HG03139 (cell line): ENCODE results near the gene NLRP1.

Source experiments
- ATAC-seq: cut with Tn5 transposase; IDR thresholded peaks from one replicate; pipeline ENCODE4 v1.9.1; 2021; ENCODE audit not compliant: unreplicated experiment

NLRP1 gene

DNA sequence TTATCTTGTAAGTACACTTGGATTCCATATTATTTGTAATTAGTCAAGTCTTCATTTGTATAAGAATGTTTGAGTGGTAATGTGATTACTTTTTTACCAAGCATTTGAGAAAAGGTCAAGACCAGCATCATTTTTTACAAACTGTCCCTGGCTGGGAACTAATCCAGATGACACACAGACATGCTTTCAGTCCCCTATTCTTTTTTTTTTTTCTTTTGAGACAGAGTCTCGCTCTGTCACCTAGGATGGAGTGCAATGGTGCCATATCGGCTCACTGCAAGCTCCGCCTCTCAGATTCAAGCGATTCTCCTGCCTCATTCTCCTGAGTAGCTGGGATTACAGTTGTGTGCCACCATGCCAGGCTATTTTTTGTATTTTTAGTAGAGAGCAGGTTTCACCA is 102.9 kb downstream of the NLRP1 start:
- ATAC-seq: no peak

- ATAC-seq: no peak
Observed at GRCh38 chr17:5480962-5481361, 103.3 kb downstream of the NLRP1 start.

DNA sequence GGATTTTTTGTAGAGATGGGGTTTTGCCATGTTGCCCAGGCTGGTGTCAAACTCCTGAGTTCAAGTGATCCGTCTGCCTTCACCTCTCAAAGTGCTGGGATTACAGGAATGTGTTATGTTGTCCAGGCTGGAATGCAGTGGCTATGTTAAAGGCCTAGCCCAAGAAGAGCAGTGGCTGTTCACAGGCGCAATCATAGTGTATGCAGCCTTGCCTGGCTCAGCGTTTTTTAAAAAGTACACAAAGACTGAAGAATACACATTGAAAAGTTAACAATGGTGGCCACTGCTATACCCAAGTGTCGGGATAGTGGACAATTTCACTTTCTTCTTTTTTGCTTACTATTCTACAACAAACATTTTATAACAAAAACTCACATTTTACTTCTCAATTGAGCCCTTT is 105.3 kb downstream of the NLRP1 start:
- no peak for ATAC-seq

- no peak for ATAC-seq
Observed at GRCh38 chr17:5473906-5474305, 110.4 kb downstream of the NLRP1 start.

GRCh38 chr17:5472511-5472910 is 111.8 kb downstream of the NLRP1 start:
- ATAC-seq: no peak

GRCh38 chr17:5468075-5468473 is 116.2 kb downstream of the NLRP1 start:
- peak; percentile 12 for ATAC-seq

DNA sequence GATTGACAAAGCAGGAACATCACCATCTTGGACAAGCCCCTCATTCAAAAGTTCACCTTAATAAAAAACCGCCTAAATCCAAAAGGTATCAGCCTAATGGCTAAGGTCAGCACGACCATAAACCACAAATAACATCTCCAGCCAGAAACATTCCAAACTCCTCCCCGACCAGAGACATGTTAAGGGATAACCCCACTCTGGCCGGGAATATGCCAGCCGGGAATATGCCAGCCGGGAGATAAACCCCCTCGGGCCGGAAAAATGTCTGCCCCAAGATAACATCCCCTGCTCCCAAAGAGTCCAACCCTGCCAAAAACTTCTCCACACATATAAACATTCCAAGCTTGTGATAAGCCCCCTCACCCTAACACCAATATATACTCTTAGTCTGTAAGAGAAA is 116.9 kb downstream of the NLRP1 start:
- no peak for ATAC-seq

- no peak for ATAC-seq
Observed at GRCh38 chr17:5466295-5466694, 118.0 kb downstream of the NLRP1 start.

DNA sequence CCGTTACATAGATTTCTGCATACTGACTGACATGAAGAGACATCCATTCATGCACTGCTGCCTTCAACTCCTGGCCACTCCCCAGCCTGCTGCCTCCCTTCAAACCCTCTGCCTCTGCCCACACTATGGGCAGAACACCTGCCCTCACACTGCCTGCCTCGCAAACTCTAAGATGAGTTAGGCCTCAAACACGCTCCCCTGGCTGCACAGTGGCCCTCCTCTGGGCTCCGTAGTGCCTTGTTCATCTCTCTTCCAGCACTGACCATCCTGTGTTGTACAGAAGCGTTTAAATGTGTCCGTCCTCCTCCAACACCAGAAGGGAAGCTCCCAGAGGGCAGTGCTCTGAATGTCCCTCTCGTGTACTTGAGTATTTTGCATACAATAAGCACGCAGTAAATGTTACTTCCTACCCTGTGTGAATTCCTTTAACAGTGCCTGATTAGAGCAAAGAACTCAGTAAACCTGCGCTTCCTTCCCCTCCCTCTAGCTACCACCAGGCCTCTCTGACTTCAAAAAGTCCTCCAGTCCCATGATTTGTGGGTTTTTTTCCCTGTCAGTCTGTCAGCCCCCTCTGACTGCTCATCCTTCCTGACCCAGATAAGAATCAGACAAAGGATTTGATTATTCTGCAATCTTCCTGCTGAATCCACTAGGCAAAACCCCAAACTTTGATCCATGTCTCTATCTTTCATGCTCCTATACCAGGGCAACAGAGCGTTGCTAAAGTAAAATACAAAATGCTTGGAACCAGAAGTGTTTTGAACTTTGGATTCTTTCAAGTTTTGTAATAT is 119.4 kb downstream of the NLRP1 start:
- no peak for ATAC-seq
